ENCODE results near the gene IGSF23. TPM values are rescaled to one million over a fixed set of nuclear protein-coding genes. Genes with fewer than 3 reads are reported as not detected.

Gene IGSF23
- total RNA-seq, 5 donors from 2014 or later (not counting 1 experiment from before 2014, with no cell fraction given) = not detected

DNA sequence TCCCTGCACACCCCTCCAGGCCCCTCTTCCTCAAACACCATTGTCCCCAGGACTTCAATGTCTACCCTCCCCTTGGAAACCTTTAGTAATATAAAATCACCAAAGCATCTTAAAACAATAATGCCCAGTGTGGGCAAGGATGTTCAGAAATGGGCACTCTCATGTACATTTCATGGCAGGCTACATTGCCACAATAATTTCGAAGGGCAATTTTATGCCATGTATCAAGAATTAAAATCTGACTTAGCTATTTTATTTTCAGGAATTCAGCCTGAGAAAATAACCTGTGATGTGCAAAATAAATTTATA, 35.8 kb upstream of the IGSF23 start:
- WGBS (ENCODE audit: insufficient coverage) = no CpG with 5 or more reads among the region's 1 CpG
- POLR2A ChIA-PET = no interaction called here

DNA sequence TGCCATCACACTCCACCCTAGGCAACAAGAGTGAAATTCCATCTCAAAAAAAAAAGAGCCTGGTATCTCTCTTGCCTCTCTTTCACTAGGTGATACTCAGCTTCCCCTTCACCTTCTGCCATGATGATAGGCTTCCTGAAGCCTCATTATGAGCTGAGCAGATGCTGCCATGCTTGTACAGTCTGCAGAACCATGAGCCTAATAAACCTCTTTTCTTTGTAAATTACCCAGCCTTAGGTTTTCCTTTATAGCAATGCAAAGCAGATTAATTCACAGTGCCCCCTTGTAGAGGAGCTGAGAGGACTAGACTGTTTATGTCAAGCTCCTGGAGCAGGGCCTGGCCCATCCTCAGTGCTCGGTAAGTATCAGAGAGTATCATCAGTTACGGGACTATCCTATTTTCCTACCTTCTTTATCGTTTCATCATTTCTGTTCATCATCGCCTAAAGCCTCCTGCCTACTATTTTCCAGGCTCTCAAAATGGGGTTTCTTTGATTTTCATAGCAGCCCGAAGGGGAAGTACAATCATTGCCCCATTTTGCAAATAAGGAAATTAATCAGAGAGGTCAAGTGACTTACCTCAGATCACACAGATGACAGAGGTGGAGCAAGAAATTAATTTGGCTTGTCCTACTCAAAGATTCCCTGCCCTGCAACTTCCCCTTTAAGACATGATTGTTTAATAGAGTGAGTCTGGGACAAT, 33.5 kb upstream of the IGSF23 start:
- Histone ChIP-seq H3K27ac (ENCODE audit: low read length) (no peak overlapping the region), H3K4me1 (ENCODE audit: control insufficient read depth in 1 of 2, extremely low read depth in 1 of 2, insufficient read depth in 2 of 2, low read length in 2 of 2) (no peaks in the 10 kb centered on the region), H3K36me3 (ENCODE audit: control insufficient read depth in 2 of 2, extremely low read depth in 1 of 2, insufficient read depth in 1 of 2, low read length in 1 of 2) (no peaks in the 10 kb centered on the region), H3K27me3 (replicated peaks in 1 of 2; ENCODE audit: control insufficient read depth in 2 of 2, extremely low read depth in 1 of 2, insufficient read depth in 2 of 2, low read length in 1 of 2) (peaks cover 0 to 30% of the 10 kb centered on the region in 2 experiments), H3K9me3 (no peaks in the 10 kb centered on the region), H3K4me3 (ENCODE audit: control insufficient read depth in 1 of 2, extremely low read depth in 1 of 2, low read length in 1 of 2) (no peak overlapping the region)
- peaks cover 8 to 23% of the 10 kb centered on the region in 2 donors for H3K27me3 Mint-ChIP-seq
- no peaks in the 10 kb centered on the region for H3K4me1 Mint-ChIP-seq
- CTCF ChIA-PET = no interaction called here
- WGBS (ENCODE audit: insufficient coverage) = 87% methylated on average over 3 of the region's 5 CpGs
- H3K4me3 Mint-ChIP-seq = no peak overlapping the region
- no peak for ATAC-seq (replicated peaks in 1 of 4)
- H3K27ac Mint-ChIP-seq = no peak overlapping the region
- POLR2A ChIA-PET = no interaction called here
- H3K9me3 Mint-ChIP-seq = peaks cover 0 to 18% (median 6%) of the 10 kb centered on the region in 3 donors
- DNase-seq = no peak
- H3K36me3 Mint-ChIP-seq = no peaks in the 10 kb centered on the region

More for the DNA sequence above, 35.8 kb upstream of the IGSF23 start:
- no peaks in the 10 kb centered on the region for H3K9me3 ChIP-seq
- DNase-seq = no peak
- Mint-ChIP-seq H3K27ac (no peak overlapping the region), H3K4me1 (no peaks in the 10 kb centered on the region), H3K9me3 (peaks cover 0 to 18% (median 6%) of the 10 kb centered on the region in 3 donors), H3K36me3 (no peaks in the 10 kb centered on the region), H3K27me3 (peaks cover 6 to 8% of the 10 kb centered on the region in 2 donors), H3K4me3 (no peak overlapping the region)
- no peak for ATAC-seq (replicated peaks in 1 of 4)
- peaks cover 0 to 17% of the 10 kb centered on the region in 2 experiments for H3K27me3 ChIP-seq (replicated peaks in 1 of 2; ENCODE audit: control insufficient read depth in 2 of 2, extremely low read depth in 1 of 2, insufficient read depth in 2 of 2, low read length in 1 of 2)
- no peak overlapping the region for H3K4me3 ChIP-seq (ENCODE audit: control insufficient read depth in 1 of 2, extremely low read depth in 1 of 2, low read length in 1 of 2)
- H3K27ac ChIP-seq (ENCODE audit: low read length) = no peak overlapping the region
- no peaks in the 10 kb centered on the region for H3K36me3 ChIP-seq (ENCODE audit: control insufficient read depth in 2 of 2, extremely low read depth in 1 of 2, insufficient read depth in 1 of 2, low read length in 1 of 2)
- H3K4me1 ChIP-seq (ENCODE audit: control insufficient read depth in 1 of 2, extremely low read depth in 1 of 2, insufficient read depth in 2 of 2, low read length in 2 of 2) = no peaks in the 10 kb centered on the region
- CTCF ChIA-PET = interaction anchor here (0.7 kb wide), 2 partner anchors 193 to 439 kb away, joined by 3 read pairs; no protein-coding TSS in a partner anchor

DNA sequence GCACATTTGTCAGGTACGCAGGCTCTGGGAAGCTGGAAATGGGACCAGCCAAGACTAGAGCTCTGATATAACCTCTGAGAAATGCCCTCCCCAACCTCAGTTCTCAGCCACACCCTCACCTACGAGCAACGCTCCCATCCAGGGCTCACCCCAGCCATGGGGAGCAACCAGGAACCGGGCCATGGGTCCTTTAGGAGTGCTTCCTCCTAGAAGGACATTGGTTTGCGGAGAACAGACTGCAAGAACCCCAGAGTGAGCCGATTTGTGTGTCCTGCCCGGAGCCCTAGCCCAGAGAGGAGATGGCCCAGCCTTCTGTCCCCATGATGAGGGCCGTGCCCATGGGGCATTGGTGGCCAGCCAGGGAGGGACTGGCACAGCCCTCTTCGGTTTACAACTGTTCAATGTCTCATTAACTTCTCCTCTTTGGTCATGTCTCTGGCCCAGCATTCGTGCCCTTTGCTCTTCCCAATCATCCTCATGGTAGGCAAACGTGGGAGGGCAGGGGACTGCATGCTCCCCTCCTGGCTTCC, 32.9 kb upstream of the IGSF23 start:
- H3K4me1 ChIP-seq (ENCODE audit: control insufficient read depth in 1 of 2, extremely low read depth in 1 of 2, insufficient read depth in 2 of 2, low read length in 2 of 2) = no peaks in the 10 kb centered on the region
- no peak for ATAC-seq (replicated peaks in 1 of 4)
- no peaks in the 10 kb centered on the region for H3K36me3 ChIP-seq (ENCODE audit: control insufficient read depth in 2 of 2, extremely low read depth in 1 of 2, insufficient read depth in 1 of 2, low read length in 1 of 2)
- no peak overlapping the region for H3K4me3 ChIP-seq (ENCODE audit: control insufficient read depth in 1 of 2, extremely low read depth in 1 of 2, low read length in 1 of 2)
- CTCF ChIA-PET = no interaction called here
- no peaks in the 10 kb centered on the region for H3K36me3 Mint-ChIP-seq
- DNase-seq = no peak
- POLR2A ChIA-PET = no interaction called here
- no peak overlapping the region for H3K4me3 Mint-ChIP-seq
- H3K27me3 Mint-ChIP-seq = peaks cover 8 to 21% of the 10 kb centered on the region in 2 donors
- H3K27ac ChIP-seq (ENCODE audit: low read length) = no peak overlapping the region
- H3K4me1 Mint-ChIP-seq = no peaks in the 10 kb centered on the region
- H3K9me3 ChIP-seq = no peaks in the 10 kb centered on the region
- WGBS (ENCODE audit: insufficient coverage) = 80% methylated on average over 8 of the region's 11 CpGs
- H3K27me3 ChIP-seq (replicated peaks in 1 of 2; ENCODE audit: control insufficient read depth in 2 of 2, extremely low read depth in 1 of 2, insufficient read depth in 2 of 2, low read length in 1 of 2) = peaks cover 0 to 25% of the 10 kb centered on the region in 2 experiments
- no peak overlapping the region for H3K27ac Mint-ChIP-seq
- peaks cover 0 to 18% (median 6%) of the 10 kb centered on the region in 3 donors for H3K9me3 Mint-ChIP-seq

DNA sequence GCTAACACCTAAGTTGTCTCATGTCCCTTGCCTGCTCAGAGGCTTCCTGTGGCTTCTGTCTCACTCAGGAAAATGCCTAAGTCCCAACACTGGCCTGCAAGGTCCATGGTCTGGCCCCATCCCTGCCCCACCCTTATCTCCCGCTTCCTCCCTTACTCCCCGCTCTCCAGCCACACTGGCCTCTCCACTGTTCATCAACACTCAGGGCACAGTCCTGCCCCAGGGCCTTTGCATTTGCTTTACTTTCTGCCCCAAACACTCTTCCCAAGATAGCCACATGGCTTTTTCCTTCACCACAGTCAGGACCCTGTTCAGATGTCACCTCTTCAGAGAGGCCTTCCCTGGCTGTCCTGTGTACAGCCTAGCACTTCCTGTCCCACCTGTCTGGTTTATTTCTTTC, 32.1 kb upstream of the IGSF23 start:
- 100% methylated on average over 1 of the region's 2 CpGs for WGBS (ENCODE audit: insufficient coverage)
- POLR2A ChIA-PET = no interaction called here
- Mint-ChIP-seq H3K9me3 (peaks cover 0 to 18% (median 6%) of the 10 kb centered on the region in 3 donors), H3K27ac (no peak overlapping the region), H3K4me3 (no peak overlapping the region), H3K36me3 (no peaks in the 10 kb centered on the region), H3K27me3 (peaks cover 8 to 21% of the 10 kb centered on the region in 2 donors), H3K4me1 (no peaks in the 10 kb centered on the region)
- ATAC-seq (replicated peaks in 1 of 4) (no peak), DNase-seq (no peak)
- Histone ChIP-seq H3K9me3 (no peaks in the 10 kb centered on the region), H3K27me3 (replicated peaks in 1 of 2; ENCODE audit: control insufficient read depth in 2 of 2, extremely low read depth in 1 of 2, insufficient read depth in 2 of 2, low read length in 1 of 2) (peaks cover 0 to 28% of the 10 kb centered on the region in 2 experiments), H3K27ac (ENCODE audit: low read length) (no peak overlapping the region), H3K4me3 (ENCODE audit: control insufficient read depth in 1 of 2, extremely low read depth in 1 of 2, low read length in 1 of 2) (no peak overlapping the region), H3K36me3 (ENCODE audit: control insufficient read depth in 2 of 2, extremely low read depth in 1 of 2, insufficient read depth in 1 of 2, low read length in 1 of 2) (no peaks in the 10 kb centered on the region), H3K4me1 (ENCODE audit: control insufficient read depth in 1 of 2, extremely low read depth in 1 of 2, insufficient read depth in 2 of 2, low read length in 2 of 2) (no peaks in the 10 kb centered on the region)
- CTCF ChIA-PET = interaction anchor here in 1 of 2 donors (0.5 kb wide), 1 partner anchor 71 kb away, joined by 3 read pairs; no protein-coding TSS in a partner anchor

DNA sequence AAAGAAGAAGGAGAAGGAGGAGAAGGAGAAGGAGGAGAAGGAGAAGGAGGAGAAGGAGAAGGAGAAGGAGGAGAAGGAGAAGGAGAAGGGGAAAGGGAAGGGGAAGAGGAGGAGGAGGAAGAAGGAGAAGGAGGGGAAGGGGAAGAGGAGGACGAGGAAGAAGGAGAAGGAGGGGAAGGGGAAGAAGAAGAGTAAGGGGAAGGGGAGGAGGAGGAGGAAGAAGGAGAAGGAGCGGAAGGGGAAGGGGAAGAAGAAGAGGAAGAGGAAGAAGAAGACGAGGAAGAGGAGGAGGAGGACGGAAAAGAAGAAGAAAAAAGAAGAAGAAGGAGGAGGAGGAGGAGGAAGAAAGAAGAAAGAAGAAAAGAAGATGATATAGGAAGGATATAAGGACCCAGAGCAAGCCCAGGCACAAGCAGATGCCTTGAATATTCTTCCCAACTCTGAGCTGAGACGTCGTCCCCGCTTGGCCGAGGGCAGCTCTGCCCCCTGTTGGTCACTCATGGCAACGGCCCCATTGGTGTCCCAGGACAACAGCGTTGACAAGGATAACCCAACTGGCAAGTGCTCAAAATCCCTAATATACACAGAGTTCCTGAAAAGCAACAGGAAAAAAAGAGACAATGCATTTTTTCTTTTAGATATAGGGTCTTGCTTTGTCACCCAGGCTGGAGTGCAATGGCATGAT, 30.6 kb upstream of the IGSF23 start:
- peaks cover 0 to 28% of the 10 kb centered on the region in 2 experiments for H3K27me3 ChIP-seq (replicated peaks in 1 of 2; ENCODE audit: control insufficient read depth in 2 of 2, extremely low read depth in 1 of 2, insufficient read depth in 2 of 2, low read length in 1 of 2)
- H3K4me3 ChIP-seq (ENCODE audit: control insufficient read depth in 1 of 2, extremely low read depth in 1 of 2, low read length in 1 of 2) = no peak overlapping the region
- ATAC-seq (replicated peaks in 1 of 4) (no peak), DNase-seq (peak in 1 of 35 experiments; percentile 5)
- H3K4me1 ChIP-seq (ENCODE audit: control insufficient read depth in 1 of 2, extremely low read depth in 1 of 2, insufficient read depth in 2 of 2, low read length in 2 of 2) = no peaks in the 10 kb centered on the region
- Mint-ChIP-seq H3K4me3 (no peak overlapping the region), H3K27ac (no peak overlapping the region), H3K4me1 (no peaks in the 10 kb centered on the region), H3K9me3 (peaks cover 6 to 17% (median 6%) of the 10 kb centered on the region in 3 donors), H3K27me3 (peaks cover 8 to 21% of the 10 kb centered on the region in 2 donors), H3K36me3 (no peaks in the 10 kb centered on the region)
- H3K9me3 ChIP-seq = no peaks in the 10 kb centered on the region
- no peaks in the 10 kb centered on the region for H3K36me3 ChIP-seq (ENCODE audit: control insufficient read depth in 2 of 2, extremely low read depth in 1 of 2, insufficient read depth in 1 of 2, low read length in 1 of 2)
- WGBS (ENCODE audit: insufficient coverage) = 43% methylated on average over 7 of the region's 10 CpGs
- ChIA-PET CTCF (interaction anchor here in 1 of 2 donors (0.6 kb wide), 1 partner anchor 780 kb away, joined by 3 read pairs; the partner anchor contains the start of gene LYPD5), POLR2A (interaction anchor here in 1 of 2 donors (0.6 kb wide), 1 partner anchor 245 kb away, joined by 3 read pairs; no protein-coding TSS in a partner anchor)
- H3K27ac ChIP-seq (ENCODE audit: low read length) = no peak overlapping the region

DNA sequence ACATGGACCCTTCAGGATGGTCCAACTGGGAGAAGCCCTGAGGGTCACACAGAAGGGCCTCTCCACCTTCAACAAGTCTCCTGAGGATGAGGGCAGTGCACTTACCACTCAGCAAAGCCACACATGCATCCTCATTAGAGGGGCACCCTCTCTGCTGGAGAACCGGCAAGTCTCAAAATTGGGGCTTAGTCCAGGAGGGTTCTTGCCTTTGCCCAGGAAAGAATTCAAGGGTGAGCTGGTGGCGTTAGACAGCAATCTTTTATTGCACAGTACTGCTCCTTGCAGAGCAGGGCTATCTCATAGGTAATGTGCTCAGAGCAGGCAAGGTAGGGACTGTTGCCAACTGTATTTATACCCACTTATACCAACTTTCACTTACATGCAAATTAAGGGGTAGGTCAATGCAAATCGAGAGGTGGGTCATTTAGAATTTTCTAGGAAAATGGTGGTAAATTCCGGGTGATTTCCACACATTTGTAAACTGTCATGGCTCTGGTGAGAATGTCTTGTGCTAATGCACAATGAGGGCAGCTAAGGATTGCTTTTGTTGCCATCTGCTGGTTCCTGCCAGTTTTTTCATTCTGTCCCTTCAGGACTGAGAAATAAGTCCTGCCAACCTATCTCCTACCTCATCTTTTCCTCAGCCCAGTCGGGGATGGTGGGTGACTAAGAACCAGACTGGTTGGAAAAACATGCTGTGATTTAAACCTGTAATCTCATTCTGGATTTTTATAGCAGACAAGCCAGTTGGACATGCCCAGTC, 27.8 kb upstream of the IGSF23 start:
- ATAC-seq (replicated peaks in 1 of 4) = no peak
- ChIA-PET POLR2A (no interaction called here), CTCF (interaction anchor here in 1 of 2 donors (0.9 kb wide), 1 partner anchor 69 kb away, joined by 3 read pairs; no protein-coding TSS in a partner anchor)
- Histone ChIP-seq H3K27me3 (replicated peaks in 1 of 2; ENCODE audit: control insufficient read depth in 2 of 2, extremely low read depth in 1 of 2, insufficient read depth in 2 of 2, low read length in 1 of 2) (peaks cover 0 to 25% of the 10 kb centered on the region in 2 experiments), H3K27ac (ENCODE audit: low read length) (no peak overlapping the region), H3K36me3 (ENCODE audit: control insufficient read depth in 2 of 2, extremely low read depth in 1 of 2, insufficient read depth in 1 of 2, low read length in 1 of 2) (no peaks in the 10 kb centered on the region), H3K4me1 (ENCODE audit: control insufficient read depth in 1 of 2, extremely low read depth in 1 of 2, insufficient read depth in 2 of 2, low read length in 2 of 2) (no peaks in the 10 kb centered on the region), H3K9me3 (no peaks in the 10 kb centered on the region), H3K4me3 (ENCODE audit: control insufficient read depth in 1 of 2, extremely low read depth in 1 of 2, low read length in 1 of 2) (no peak overlapping the region)
- no peak overlapping the region for H3K27ac Mint-ChIP-seq
- peaks cover 0 to 11% (median 7%) of the 10 kb centered on the region in 3 donors for H3K9me3 Mint-ChIP-seq
- 86% methylated on average over 3 of the region's 5 CpGs for WGBS (ENCODE audit: insufficient coverage)
- no peak overlapping the region for H3K4me3 Mint-ChIP-seq
- no peaks in the 10 kb centered on the region for H3K36me3 Mint-ChIP-seq
- peaks cover 8 to 21% of the 10 kb centered on the region in 2 donors for H3K27me3 Mint-ChIP-seq
- H3K4me1 Mint-ChIP-seq = no peaks in the 10 kb centered on the region
- DNase-seq = no peak
